ENCODE results near the gene DESI1.
"Not testable (repeated sequence)": the region's sequence is repeated elsewhere in the genome, so short reads cannot be mapped to it uniquely, and the experiment has no call there.

The DESI1 gene

GRCh38 chr22:41589391-41590241, 31.2 kb downstream of the DESI1 start, which contains the start of gene PMM1:
TSS of gene PMM1 (minus strand) at chr22:41589840. CDS start at chr22:41589805, 35 bp downstream.
- peak; percentile 100 for DNase-seq (ENCODE audit: low read depth in 4 of 4, low spot score in 1 of 4)

DNA sequence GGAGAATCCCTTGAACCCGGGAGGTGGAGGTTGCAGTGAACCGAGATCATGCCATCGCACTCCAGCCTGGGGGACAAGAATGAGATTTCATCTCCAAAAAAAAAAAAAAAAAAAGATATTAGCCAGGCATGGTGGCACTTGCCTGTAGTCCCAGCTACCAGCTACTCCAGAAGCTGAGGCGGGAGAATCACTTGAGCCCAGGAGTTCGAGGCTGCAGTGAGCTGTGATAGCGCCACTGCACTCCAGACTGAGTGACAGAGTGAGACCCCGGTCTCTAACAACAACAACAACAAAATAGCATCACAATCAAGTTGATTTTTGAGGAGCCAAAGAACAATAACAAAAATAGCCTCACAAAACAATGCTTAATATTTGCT, 33.5 kb downstream of the DESI1 start:
- DNase-seq (ENCODE audit: low read depth in 4 of 4, low spot score in 1 of 4), result no peak

DNA sequence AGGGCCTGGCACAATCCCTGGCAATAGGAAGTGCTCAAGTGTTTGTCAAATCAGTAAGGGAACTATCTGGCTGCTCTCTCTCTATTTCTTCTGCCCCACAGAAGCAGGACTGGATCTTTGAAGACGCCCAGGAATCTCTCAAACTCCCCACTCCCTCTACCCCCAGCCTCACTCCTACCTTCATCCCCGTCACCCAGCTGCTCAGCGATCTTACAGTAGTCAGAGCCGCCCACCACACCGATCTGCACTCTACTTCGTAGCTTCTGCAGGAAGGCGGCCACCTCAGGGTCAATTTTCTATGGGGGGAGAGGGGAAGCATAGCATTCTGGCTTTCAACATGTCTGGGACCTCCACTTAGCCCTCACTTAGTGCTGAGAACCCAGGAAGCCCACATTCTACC, 34.9 kb downstream of the DESI1 start:
- no peak for DNase-seq (ENCODE audit: low read depth in 4 of 4, low spot score in 1 of 4)

- no peak for DNase-seq (ENCODE audit: low read depth in 4 of 4, low spot score in 1 of 4)
These were observed 36.0 kb downstream of the DESI1 start for GRCh38 chr22:41584881-41585280.

DNA sequence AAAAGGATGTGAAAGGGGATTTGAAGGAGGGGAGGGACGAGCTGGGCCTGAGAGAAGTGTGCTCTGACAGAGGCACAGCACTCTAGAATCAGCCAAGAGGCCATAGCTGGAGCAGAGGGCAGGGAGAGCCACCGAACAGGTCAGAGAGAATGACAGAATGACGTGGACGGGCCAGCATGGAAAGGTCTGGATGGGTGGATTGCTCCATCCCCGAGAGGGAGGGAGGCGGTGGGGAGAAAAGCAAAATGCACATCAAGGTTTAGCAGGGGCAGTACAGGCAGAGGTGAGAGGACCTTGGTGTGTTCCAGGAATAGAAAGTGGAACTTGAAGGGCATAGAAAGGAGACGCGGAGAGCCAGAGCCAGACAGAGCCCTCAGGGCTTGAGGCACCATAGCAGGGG, 38.1 kb downstream of the DESI1 start:
- no peak for DNase-seq (ENCODE audit: low read depth in 4 of 4, low spot score in 1 of 4)

DNA sequence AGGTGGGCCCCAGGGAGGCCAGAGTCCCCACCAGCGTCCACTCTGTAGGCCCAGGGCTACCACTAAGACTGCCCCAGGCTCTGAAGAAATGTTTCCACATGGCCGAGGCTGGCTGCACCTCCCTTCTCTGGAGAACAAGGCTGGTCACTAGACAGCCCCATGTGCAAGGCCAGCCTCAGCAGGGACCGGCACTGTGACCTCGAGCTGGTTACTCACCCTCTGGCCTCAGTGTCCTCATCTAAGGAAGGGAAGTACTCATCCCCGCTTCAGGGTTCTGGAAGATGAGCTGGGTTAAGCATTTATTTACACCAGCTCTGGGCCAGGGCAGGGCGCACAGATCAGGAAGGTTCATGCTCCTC, 40.9 kb downstream of the DESI1 start:
- no peak for DNase-seq (ENCODE audit: low read depth in 4 of 4, low spot score in 1 of 4)

GRCh38 chr22:41579297-41579996, 41.4 kb downstream of the DESI1 start:
- DNase-seq (ENCODE audit: low read depth in 4 of 4, low spot score in 1 of 4), result no peak

- DNase-seq (ENCODE audit: low read depth in 4 of 4, low spot score in 1 of 4), result no peak
These were observed 42.0 kb downstream of the DESI1 start for GRCh38 chr22:41578818-41579217.

- DNase-seq (ENCODE audit: low read depth in 4 of 4, low spot score in 1 of 4), result no peak
These were observed 42.7 kb downstream of the DESI1 start for GRCh38 chr22:41578114-41578513.

- peak in 1 of 4 experiments; percentile 15 for DNase-seq (ENCODE audit: low read depth in 4 of 4, low spot score in 1 of 4)
These were observed 44.0 kb downstream of the DESI1 start for GRCh38 chr22:41576877-41577276.

DNA sequence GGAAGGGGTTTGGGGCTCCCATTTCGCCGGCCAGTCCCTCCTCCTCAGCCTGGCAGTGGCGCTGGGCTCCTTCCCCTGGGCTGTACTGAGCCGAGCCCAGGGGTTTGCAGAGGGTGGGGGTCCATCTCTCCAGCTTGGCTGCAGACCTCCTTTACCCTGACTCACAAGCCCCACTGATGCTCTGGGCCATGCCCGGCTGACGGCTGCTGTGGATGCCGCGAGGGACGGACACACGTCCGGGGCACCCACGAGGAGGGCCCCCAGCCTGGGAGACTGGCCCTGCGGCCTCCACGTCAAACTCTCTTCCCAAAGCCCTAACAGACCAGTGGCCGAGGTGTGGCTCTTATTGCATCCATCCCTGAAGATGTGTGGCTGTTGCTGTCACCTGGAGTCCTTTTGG, 45.3 kb downstream of the DESI1 start:
- no peak for DNase-seq (ENCODE audit: low read depth in 4 of 4, low spot score in 1 of 4)

GRCh38 chr22:41574847-41575381, 45.9 kb downstream of the DESI1 start:
- DNase-seq (ENCODE audit: low read depth in 4 of 4, low spot score in 1 of 4), result no peak

GRCh38 chr22:41573677-41574076, 47.2 kb downstream of the DESI1 start:
- no peak for DNase-seq (ENCODE audit: low read depth in 4 of 4, low spot score in 1 of 4)

DNA sequence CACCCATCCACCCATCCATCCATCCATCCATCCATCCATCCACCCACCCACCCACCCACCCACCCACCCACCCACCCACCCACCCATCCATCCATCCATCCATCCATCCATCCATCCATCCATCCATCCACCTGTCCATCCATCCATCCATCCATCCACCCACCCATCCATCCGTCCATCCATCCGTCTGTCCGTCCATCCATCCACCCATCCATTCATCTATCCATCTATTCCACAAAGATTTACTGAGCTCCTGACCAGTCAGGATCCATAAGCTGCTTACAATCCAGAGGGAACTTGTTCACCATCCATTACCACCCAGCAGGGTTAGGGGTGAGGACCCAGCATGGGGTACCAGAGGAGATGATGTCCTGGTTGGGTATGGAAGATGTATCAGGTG, 48.5 kb downstream of the DESI1 start:
- DNase-seq (ENCODE audit: low read depth in 4 of 4, low spot score in 1 of 4), result not testable (repeated sequence)

- no peak for DNase-seq (ENCODE audit: low read depth in 4 of 4, low spot score in 1 of 4)
These were observed 49.1 kb downstream of the DESI1 start for GRCh38 chr22:41571786-41572185.

DNA sequence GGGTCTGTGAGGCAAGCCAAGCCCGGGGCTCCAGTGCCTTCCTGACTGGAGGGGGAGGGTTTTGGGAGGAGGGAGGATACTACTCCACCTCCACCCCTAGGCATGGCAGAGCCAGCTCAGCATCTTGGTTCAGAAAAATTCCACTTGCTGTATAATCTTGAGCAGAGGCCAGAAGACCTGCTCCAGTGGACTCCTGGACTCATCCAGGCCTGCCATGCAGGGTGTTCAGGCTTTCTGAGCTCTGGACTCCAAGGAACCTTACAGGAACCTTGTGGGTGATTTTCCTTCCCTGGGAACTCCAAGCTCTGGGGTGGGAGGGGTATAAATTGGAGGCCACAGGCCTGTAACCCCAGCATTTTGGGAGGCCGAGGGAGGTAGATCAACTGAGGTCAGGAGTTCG, 50.6 kb downstream of the DESI1 start:
- DNase-seq (ENCODE audit: low read depth in 4 of 4, low spot score in 1 of 4), result no peak

GRCh38 chr22:41568811-41569210, 52.0 kb downstream of the DESI1 start:
- no peak for DNase-seq (ENCODE audit: low read depth in 4 of 4, low spot score in 1 of 4)

DNA sequence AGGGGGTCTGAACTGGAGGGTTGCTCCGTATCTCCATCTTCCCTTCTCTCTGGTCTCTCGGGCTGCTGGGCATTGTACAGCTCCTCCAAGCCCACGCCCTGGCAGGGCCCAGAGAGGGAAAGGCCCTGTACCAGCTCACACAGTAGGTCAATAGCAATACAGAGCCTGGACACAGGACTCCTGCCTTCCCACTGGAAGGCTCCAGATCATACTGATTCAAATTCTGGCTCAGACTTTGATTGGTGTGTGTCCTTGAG, 53.4 kb downstream of the DESI1 start:
- DNase-seq (ENCODE audit: low read depth in 4 of 4, low spot score in 1 of 4), result no peak

DNA sequence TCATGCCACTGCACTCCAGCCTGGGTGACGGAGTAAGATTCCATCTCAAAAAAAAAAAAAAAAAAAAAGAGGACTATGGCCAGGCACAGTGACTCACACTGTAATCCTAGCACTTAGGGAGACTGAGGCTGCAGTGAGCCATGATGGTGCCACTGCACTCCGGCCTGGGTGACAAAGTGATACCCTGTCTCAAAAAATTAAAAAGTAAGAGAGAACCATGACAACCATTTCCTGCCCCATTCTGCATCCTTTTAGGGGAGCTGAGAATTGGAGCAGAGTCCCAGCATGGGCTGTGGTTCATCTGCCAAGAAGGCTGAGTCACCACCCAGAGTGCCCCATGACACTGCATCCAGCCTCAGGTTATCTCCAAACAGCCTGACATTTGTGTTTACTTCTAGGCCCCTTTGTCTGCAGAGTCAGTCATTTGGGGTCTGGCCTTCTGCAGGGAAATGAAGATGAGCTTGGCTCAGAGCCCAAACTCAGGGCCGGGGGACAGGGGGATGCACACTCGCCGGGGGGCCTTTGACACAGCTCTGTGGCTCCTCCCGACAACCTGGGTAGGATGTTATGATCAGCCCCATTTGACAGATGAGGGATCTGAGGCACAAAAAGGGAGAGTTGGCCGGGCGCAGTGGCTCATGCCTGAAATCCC, 55.3 kb downstream of the DESI1 start:
- DNase-seq (ENCODE audit: low read depth in 4 of 4, low spot score in 1 of 4), result no peak

DNA sequence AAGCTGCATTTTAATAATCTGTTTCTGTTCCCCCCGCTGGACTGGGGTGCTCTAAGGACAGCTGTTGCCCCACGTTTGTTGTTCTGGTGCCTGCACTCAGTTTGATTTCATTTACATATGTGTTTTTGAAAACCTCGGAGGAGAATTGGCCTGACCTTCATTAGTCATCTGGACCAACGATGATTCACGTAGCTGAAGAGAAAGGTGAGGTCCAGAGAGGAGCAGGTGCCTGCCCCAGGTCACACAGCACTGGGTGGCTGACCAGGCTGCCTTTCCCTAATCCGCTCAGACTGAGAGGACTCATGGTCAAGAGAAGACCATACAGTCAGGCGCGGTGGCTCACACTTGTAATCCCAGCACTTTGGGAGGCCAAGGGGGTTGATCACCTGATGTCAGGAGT, 56.3 kb downstream of the DESI1 start:
- DNase-seq (ENCODE audit: low read depth in 4 of 4, low spot score in 1 of 4), result no peak

GRCh38 chr22:41563051-41563711, 57.7 kb downstream of the DESI1 start:
- DNase-seq (ENCODE audit: low read depth in 4 of 4, low spot score in 1 of 4), result no peak

GRCh38 chr22:41562461-41562860, 58.4 kb downstream of the DESI1 start:
- no peak for DNase-seq (ENCODE audit: low read depth in 4 of 4, low spot score in 1 of 4)

All from stimulated activated CD4-positive, alpha-beta T cell treated with anti-CD3 and anti-CD28 coated beads, Interleukin-1b, Interleukin-23, amount 100 ng/mL, for 24 hours (primary cell).